HFFc6 (cell line): Measurements from ENCODE around the gene CACNA1H. TPM values are rescaled to one million over a fixed set of nuclear protein-coding genes. Genes with fewer than 3 reads are reported as not detected.

Experiments
- DNase-seq: peaks from one replicate; pipeline ENCODE4 v3.0.0-alpha.2; 2018
- H3K27ac Mint-ChIP-seq: 2 replicates; pipeline ENCODE4 v1.8.0; 2020; ENCODE audit warnings: mild to moderate bottlenecking, mixed read lengths
- H3K27me3 Mint-ChIP-seq: 2 replicates; pipeline ENCODE4 v1.8.0; 2021; ENCODE audit warnings: mild to moderate bottlenecking, moderate library complexity, mixed read lengths; ENCODE audit not compliant: insufficient read depth
- H3K36me3 Mint-ChIP-seq: 2 replicates; pipeline ENCODE4 v1.8.0; 2021; ENCODE audit warnings: low read depth, mixed read lengths
- H3K4me1 Mint-ChIP-seq: 2 replicates; pipeline ENCODE4 v1.8.0; 2020; ENCODE audit warnings: low read depth, mixed read lengths
- H3K4me3 Mint-ChIP-seq: 2 replicates; pipeline ENCODE4 v1.8.0; 2020; ENCODE audit warnings: mild to moderate bottlenecking, moderate library complexity, mixed read lengths
- H3K9me3 Mint-ChIP-seq: 2 replicates; pipeline ENCODE4 v1.8.0; 2020; ENCODE audit warnings: mild to moderate bottlenecking, mixed read lengths
- total RNA-seq, 6 experiments: library from RNA; stranded (reverse); fragmentation: NEBNext Ultra II Directional; extraction: Animal tissue kit (Norgen Biotek cat#: 25700); gene quantifications; 2 replicates in 1 of 6; 3 replicates in 5 of 6; pipeline ENCODE4 v1.2.3, GENCODE V29; 2021
- TF ChIP-seq, protein P1 (sequence below): fragments of 200-600 bp; sonication (generic); IDR thresholded peaks from 2 replicates; pipeline ENCODE4 v1.5.0; 2021; ENCODE audit warnings: antibody characterized with exemption, mild to moderate bottlenecking

Gene CACNA1H
- total RNA-seq, 6 experiments from 2014 or later = 0.03 to 0.05 TPM; not detected in 4

DNA sequence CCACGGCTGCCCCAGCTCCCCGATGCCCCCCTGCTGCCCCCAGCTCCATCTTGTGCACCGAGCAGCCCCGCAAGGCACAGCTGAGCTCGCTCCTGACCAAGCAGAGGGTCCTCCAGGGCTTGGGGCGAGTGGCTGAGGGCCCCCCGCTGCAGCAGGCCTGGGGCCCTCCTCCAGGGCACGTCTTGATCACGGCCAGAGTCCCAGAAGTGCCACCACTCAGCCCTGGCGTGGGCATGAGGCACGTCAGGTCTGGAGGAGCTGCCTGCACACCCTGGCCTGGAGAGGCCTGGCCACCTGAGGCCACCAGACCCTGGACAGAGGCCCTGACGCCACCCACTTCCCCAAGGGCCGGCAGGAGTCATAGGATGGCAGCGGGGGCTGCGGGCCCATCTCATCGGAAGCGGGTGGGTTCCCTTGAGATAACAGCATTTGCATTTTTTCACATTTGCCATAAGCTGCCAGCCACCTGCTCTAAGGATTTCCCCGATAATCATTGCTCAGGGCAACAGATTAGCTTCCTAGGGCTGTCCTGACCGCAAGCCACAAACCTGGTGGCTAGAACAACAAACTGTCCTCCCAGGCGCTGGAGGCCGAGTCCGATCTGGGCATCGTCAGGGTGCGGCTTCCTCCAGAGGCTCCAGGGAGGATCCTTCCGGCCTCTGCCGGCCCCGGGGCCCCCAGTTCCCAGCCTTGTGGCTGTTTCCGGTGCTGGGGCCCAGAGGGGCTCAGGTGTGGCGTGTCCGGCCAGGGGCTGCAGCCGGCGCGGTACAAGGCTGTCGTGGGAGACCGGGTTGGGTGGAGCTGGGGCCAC, 32.9 kb upstream of the CACNA1H start:
- Mint-ChIP-seq H3K27ac (no peak overlapping the region), H3K9me3 (no peaks in the 10 kb centered on the region), H3K36me3 (no peaks in the 10 kb centered on the region), H3K4me1 (no peaks in the 10 kb centered on the region), H3K27me3 (no peaks in the 10 kb centered on the region; the same call in 1 of the 2 replicates), H3K4me3 (no peak overlapping the region)
- TF ChIP-seq, protein P1, sequence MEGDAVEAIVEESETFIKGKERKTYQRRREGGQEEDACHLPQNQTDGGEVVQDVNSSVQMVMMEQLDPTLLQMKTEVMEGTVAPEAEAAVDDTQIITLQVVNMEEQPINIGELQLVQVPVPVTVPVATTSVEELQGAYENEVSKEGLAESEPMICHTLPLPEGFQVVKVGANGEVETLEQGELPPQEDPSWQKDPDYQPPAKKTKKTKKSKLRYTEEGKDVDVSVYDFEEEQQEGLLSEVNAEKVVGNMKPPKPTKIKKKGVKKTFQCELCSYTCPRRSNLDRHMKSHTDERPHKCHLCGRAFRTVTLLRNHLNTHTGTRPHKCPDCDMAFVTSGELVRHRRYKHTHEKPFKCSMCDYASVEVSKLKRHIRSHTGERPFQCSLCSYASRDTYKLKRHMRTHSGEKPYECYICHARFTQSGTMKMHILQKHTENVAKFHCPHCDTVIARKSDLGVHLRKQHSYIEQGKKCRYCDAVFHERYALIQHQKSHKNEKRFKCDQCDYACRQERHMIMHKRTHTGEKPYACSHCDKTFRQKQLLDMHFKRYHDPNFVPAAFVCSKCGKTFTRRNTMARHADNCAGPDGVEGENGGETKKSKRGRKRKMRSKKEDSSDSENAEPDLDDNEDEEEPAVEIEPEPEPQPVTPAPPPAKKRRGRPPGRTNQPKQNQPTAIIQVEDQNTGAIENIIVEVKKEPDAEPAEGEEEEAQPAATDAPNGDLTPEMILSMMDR = no peak
- no peak for DNase-seq

DNA sequence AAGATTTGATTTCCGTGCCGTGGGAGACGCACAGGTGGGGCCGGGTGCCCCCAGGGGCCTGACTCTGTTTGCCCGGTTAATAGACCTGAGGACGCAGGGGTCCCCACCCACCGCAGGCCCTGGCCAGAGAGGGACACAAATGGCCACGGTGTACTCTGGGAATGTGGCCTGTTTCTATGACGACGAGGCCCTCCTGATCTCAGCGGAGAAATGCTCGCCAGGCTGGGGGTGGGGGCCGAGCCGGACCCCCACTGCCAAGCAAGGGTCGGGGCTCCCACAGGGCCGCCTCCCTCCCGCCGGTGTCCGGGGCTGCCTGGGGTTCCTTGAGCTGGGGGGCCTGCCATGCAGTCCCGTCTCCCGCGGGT, 32.3 kb upstream of the CACNA1H start:
- TF ChIP-seq, protein P1 = no peak
- no peaks in the 10 kb centered on the region for H3K9me3 Mint-ChIP-seq
- H3K4me1 Mint-ChIP-seq = no peaks in the 10 kb centered on the region
- H3K27ac Mint-ChIP-seq = no peak overlapping the region
- H3K27me3 Mint-ChIP-seq = no peaks in the 10 kb centered on the region
- DNase-seq = no peak
- H3K36me3 Mint-ChIP-seq = no peaks in the 10 kb centered on the region
- H3K4me3 Mint-ChIP-seq = no peak overlapping the region

DNA sequence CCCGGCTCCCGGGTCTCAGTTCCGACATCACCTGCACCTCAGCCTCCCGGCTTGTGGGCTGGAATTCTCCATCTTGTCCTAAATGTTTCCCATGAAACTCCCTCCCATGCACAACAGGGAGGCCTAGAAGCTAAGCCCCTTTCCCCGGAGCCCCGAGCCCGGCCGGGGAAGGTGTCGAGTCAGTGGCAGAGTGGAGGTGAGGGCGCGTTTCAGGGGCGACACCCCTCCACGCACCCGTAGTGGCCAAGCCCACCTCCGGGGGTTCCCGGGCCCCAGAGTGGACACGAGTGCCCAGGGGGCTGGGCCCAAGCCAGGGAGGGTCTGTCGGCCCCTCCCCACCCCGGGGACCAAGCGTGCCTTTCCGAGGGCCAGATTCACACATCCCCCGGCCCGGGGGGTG, 31.9 kb upstream of the CACNA1H start:
- Mint-ChIP-seq H3K4me1 (no peaks in the 10 kb centered on the region), H3K27me3 (no peaks in the 10 kb centered on the region), H3K9me3 (no peaks in the 10 kb centered on the region), H3K27ac (no peak overlapping the region), H3K36me3 (no peaks in the 10 kb centered on the region), H3K4me3 (no peak overlapping the region)
- TF ChIP-seq, protein P1 = no peak
- no peak for DNase-seq

DNA sequence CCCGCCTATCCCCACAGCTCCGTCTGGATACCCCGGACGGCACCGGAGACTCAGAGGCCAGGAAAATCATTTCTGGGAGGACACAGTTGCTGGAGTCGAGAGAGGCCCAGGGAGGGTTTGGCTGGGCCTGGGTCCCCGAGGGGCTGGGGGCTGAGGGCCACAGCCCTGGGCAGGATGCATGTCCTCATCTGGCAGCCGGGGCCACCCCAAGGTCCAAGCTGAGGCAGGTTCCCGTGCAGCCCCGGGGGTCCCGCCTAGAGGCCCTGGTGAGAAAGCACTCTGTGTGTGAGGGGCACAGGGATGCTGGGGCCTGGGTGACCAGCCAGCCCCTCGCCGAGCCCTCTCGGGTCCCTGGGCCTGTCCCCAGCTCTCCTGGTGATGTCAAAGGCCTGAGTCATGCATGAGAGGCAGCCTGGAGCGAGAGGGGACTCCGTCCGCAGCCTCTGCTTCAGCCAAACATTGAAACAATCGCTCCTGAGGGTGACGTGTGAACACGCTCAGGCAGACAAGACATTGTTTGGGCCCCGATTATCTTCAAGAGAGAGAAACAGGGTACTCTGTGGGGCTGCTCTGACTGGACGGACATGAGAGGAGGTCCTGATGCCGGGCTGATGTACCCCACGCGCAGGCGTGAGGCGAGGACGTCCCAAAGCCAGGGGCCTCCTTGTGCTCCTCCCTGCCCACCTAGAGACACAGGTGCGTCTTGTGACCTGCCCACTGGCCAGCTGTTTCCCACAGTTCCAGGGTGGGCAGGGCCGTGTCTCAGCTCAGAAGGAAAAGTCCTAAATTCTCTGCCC, 31.1 kb upstream of the CACNA1H start:
- no peaks in the 10 kb centered on the region for H3K36me3 Mint-ChIP-seq
- TF ChIP-seq, protein P1 = no peak
- no peak overlapping the region for H3K4me3 Mint-ChIP-seq
- H3K4me1 Mint-ChIP-seq = no peaks in the 10 kb centered on the region
- no peak for DNase-seq
- H3K27me3 Mint-ChIP-seq = no peaks in the 10 kb centered on the region
- no peaks in the 10 kb centered on the region for H3K9me3 Mint-ChIP-seq
- no peak overlapping the region for H3K27ac Mint-ChIP-seq

DNA sequence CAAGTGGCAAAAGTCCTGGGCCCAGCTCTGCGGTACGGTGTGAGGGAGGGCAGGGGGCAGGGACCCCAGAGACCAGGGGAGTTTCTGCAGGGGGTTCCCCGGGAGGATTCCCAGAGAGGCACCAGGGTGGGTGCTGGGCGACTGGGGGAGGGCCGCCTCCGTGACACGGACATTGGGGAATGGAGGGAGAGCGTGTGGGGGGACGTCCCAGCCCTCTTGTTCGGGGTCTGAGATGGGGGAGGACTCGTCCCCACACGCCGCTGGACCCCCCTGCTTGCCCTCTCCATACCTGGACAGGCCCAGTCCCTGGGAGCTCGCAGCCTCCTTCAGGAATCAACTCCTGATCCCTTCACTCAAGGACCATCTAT, 30.5 kb upstream of the CACNA1H start:
- Mint-ChIP-seq H3K4me1 (no peaks in the 10 kb centered on the region), H3K9me3 (no peaks in the 10 kb centered on the region), H3K27me3 (no peaks in the 10 kb centered on the region)

More for the DNA sequence above, 30.5 kb upstream of the CACNA1H start:
- Mint-ChIP-seq H3K36me3 (no peaks in the 10 kb centered on the region), H3K27ac (no peak overlapping the region), H3K4me3 (no peak overlapping the region)
- TF ChIP-seq, protein P1 = no peak
- no peak for DNase-seq
